Dermis blood vessel endothelial cell (primary cell): ENCODE measurements around the gene GTF2H2C. TPM values are rescaled to one million over a fixed set of nuclear protein-coding genes. Genes with fewer than 3 reads are reported as not detected.
"Not testable (repeated sequence)": the region's sequence is repeated elsewhere in the genome, so short reads cannot be mapped to it uniquely, and the experiment has no call there.

ENCODE experiments used
- DNase-seq: peaks from one replicate; pipeline ENCODE4 v3.0.0; 2010
- total RNA-seq: library from RNA; depleted of rRNA; stranded (reverse); fragments of >200 nt; gene quantifications from 2 replicates; pipeline ENCODE4 v1.2.3, GENCODE V29; 2014

Gene GTF2H2C
- 20.9 and 34.4 TPM in 2 replicates for total RNA-seq

GRCh38 chr5:69559908-69560330 lies at the start of gene GTF2H2C:
GTF2H2C (plus strand) TSS chr5:69560191; CDS start chr5:69565133, 4,942 bp downstream.
- DNase-seq, result peak; percentile 47

DNA sequence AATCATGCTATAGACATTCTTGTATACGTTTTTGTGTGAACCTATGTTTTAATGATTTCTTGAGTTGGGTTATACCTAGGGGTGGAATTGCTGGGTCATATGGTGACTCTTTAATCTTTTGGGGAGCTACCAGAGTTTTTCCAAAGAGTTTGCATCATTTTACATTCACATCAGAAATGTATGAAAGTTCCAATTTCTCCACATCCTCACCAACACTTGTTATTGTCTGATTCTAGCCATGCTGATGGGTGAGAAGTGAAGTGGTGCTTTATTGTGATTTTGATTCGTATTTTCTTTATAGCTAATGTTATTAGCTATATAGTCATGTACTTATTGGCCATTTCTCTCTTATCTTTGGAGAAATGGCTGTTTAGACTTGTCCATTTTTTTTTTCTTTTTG lies 49.3 kb upstream of the GTF2H2C start:
- no peak for DNase-seq

DNA sequence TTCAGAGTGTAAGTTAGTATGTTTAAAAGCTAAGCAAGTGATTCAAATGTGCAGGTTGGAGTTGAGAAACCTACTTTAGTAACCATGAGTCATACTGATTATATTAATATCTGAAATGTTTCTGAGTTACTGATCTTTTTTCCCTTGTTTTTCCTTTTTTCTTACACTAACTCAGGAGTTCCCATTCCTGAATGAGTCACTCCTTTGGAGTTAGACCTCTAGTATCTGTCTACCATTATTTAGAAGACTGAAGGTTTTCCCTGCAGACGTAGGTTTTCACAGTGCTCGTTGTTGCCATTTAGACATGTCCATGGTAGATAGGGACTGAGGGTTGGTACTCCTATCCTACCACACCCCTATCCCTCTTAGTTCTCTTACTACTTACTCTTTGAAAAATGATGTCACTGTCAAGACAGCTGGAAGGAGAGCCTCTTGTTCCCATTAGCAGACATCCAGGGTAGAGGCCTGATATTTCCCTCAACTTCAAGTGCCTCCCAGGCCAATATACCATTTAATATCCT lies 47.2 kb upstream of the GTF2H2C start:
- DNase-seq, result peak; percentile 45

- DNase-seq, result not testable (repeated sequence)
These were observed 44.4 kb upstream of the GTF2H2C start for GRCh38 chr5:69515570-69515969.

DNA sequence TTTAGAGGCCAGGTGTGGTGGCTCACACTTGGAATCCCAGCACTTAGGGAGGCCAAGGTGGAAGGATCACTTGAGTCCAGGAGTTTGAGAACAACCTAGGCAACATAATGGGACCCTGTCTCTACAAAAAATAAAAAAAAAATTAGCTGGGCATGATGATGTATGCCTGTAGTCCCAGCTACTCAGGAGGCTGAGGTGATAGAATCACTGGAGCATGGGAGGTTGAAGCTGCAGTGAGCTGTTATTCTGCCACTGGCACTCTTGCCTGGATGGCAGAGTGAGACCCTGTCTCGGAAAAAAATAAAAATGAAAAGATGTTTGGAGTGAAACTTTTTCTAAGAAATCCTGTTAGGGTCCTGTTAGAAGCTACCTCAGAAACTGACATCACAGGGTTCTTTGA lies 43.2 kb upstream of the GTF2H2C start:
- DNase-seq, result no peak

DNA sequence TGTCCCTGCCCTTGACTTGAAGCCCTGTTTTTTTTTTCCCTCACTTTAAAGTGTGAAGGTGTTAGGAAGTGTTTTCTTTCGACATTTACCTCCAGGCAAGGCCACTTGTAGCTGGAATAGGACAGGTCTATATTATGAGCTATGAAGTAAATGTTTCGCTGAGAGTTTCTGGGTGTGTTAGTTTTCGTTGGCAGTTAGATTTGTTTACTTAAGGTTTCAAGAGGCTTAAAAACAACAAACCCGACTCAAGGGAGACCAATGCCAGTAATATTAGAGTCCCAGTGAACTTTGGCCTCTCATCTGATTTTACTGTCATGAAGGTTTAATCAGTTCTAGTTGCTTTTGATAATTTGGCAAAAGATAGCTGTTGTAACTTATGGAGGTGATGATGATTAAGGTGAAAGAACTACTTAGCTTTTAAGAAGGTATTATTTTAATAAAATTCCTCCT lies 42.2 kb upstream of the GTF2H2C start:
- peak; percentile 32 for DNase-seq

- DNase-seq, result no peak
These were observed 40.7 kb upstream of the GTF2H2C start for GRCh38 chr5:69519285-69519684.

- no peak for DNase-seq
These were observed 38.0 kb upstream of the GTF2H2C start for GRCh38 chr5:69522035-69522434.

GRCh38 chr5:69525490-69525889 lies 34.5 kb upstream of the GTF2H2C start:
- DNase-seq, result no peak

DNA sequence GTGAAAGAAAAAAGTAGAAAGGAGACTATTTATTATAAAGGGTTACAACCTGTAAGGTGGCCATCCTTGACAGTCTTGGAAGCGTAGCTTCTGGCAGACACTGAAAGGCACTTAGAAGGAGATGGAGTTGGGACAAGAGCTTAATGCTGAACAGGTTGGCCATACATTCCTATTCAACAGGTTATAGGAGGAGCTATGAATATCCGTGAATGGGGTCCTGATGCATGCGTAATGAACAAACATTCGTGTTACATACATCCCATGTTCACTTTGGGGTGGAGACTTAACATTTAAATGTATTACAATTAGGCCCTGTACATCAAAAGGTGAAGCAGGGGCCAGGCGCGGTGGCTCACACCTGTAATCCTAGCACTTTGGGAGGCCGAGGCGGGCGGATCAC lies 33.3 kb upstream of the GTF2H2C start:
- no peak for DNase-seq

GRCh38 chr5:69527128-69527770 lies 32.7 kb upstream of the GTF2H2C start:
- no peak for DNase-seq

DNA sequence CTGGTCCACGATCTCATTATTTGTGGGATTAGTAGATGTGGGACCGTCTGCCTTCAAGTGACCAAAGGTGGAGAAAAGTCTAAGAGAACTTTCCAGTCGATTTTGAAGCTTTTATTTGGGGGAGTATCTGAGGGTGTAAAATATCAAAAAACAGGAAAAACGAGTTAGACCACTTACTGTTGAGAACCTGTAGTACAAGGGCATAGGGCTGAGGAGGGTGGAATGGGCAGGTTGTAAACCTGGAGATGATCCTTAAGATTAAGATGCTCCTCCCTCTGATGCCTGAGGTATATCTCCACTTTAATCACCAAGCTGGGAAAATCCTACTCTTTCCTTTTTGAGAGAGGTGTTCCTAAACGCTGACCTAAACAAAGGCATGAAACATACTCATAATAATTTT lies 32.0 kb upstream of the GTF2H2C start:
- DNase-seq, result no peak

DNA sequence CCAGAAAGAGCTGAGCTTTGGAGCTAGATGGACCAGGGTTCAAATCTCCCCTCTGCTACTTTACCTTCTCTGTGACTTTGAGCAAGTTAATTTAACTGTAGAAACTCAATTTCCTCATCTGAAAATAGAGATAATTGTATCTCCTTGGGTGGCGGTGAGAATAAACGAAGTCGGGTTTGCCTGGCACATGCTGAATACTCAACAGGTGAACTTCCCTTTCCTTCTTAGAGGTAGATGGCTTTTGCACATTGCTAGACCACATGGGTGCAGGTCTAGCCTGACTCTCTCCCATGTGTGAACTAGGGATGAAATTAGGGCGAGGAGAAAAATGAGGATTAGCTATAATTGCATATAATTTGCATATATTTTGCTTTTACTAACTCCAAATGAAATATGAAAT lies 31.4 kb upstream of the GTF2H2C start:
- no peak for DNase-seq

- no peak for DNase-seq
These were observed 29.2 kb upstream of the GTF2H2C start for GRCh38 chr5:69530561-69531405.

- DNase-seq, result no peak
These were observed 28.6 kb upstream of the GTF2H2C start for GRCh38 chr5:69531406-69531801.

- not testable (repeated sequence) for DNase-seq
These were observed 22.1 kb upstream of the GTF2H2C start for GRCh38 chr5:69537911-69538310.

- DNase-seq, result not testable (repeated sequence)
These were observed 21.3 kb upstream of the GTF2H2C start for GRCh38 chr5:69538735-69539134.

GRCh38 chr5:69541347-69541746 lies 18.6 kb upstream of the GTF2H2C start:
- not testable (repeated sequence) for DNase-seq

- DNase-seq, result not testable (repeated sequence)
These were observed 17.0 kb upstream of the GTF2H2C start for GRCh38 chr5:69542838-69543618.

- not testable (repeated sequence) for DNase-seq
These were observed 15.4 kb upstream of the GTF2H2C start for GRCh38 chr5:69544602-69545001.

GRCh38 chr5:69560587-69561431 lies 818 bp downstream of the GTF2H2C start:
- not testable (repeated sequence) for DNase-seq

- DNase-seq, result not testable (repeated sequence)
These were observed 6.2 kb downstream of the GTF2H2C start for GRCh38 chr5:69566172-69566571.
